H1 (cell line): ENCODE results near the gene LITAF. TPM values are rescaled to one million over a fixed set of nuclear protein-coding genes. Genes with fewer than 3 reads are reported as not detected.

Source experiments
- BACH1 ChIP-seq: IDR thresholded peaks from 2 replicates; pipeline ENCODE4 v1.6.1; 2012; ENCODE audit warnings: low read length, improper control_type of control experiment
- CBX5 ChIP-seq: fragments of 300-800, 300-1000 bp; sonication (generic); IDR thresholded peaks from 2 replicates; pipeline ENCODE4 v1.7.1; 2016; ENCODE audit warnings: antibody characterized with exemption, low read length, low read depth
- CHD2 ChIP-seq: IDR thresholded peaks from 2 replicates; pipeline ENCODE4 v1.6.1; 2012; ENCODE audit warnings: low read length, improper control_type of control experiment
- CTBP2 ChIP-seq: IDR thresholded peaks from 2 replicates; pipeline ENCODE4 v1.7.0; 2011; ENCODE audit warnings: borderline replicate concordance, mild to moderate bottlenecking, moderate library complexity, mixed read lengths, low read length; ENCODE audit not compliant: insufficient read depth, insufficient read length
- EZH2 ChIP-seq: fragments of 200-600 bp; sonication (generic); IDR thresholded peaks from 2 replicates; pipeline ENCODE4 v1.7.1; 2012; ENCODE audit warnings: low read depth, mild to moderate bottlenecking, moderate library complexity, low read length, inconsistent platforms; ENCODE audit not compliant: severe bottlenecking
- GABPA ChIP-seq: IDR thresholded peaks from 2 replicates; pipeline ENCODE4 v1.6.1; 2011; ENCODE audit warnings: mild to moderate bottlenecking, low read length, moderate library complexity, borderline replicate concordance; ENCODE audit not compliant: insufficient read depth
- GTF2F1 ChIP-seq: IDR thresholded peaks from 2 replicates; pipeline ENCODE4 v1.6.1; 2012; ENCODE audit warnings: low read depth, low read length, improper control_type of control experiment, borderline replicate concordance
- JUN ChIP-seq: IDR thresholded peaks from 2 replicates; pipeline ENCODE4 v1.6.1; 2011; ENCODE audit warnings: low read depth, mild to moderate bottlenecking, improper control_type of control experiment, low read length
- MAFK ChIP-seq: IDR thresholded peaks from 2 replicates; pipeline ENCODE4 v1.6.1; 2012; ENCODE audit warnings: low read depth, mild to moderate bottlenecking, improper control_type of control experiment, low read length
- NRF1 ChIP-seq: IDR thresholded peaks from 2 replicates; pipeline ENCODE4 v1.6.1; 2011; ENCODE audit warnings: mild to moderate bottlenecking, low read depth, low read length, improper control_type of control experiment
- PHF8 ChIP-seq: fragments of 200-600 bp; sonication (generic); conservative IDR thresholded peaks from 2 replicates; pipeline ENCODE4 v1.7.1; 2012; ENCODE audit warnings: low read depth, mild to moderate bottlenecking, inconsistent platforms, low read length, moderate library complexity
- POU5F1 ChIP-seq: IDR thresholded peaks from 2 replicates; pipeline ENCODE4 v1.6.1; 2011; ENCODE audit warnings: low read depth, mild to moderate bottlenecking, low read length, moderate library complexity
- RAD21 ChIP-seq, 2 experiments: IDR thresholded peaks in 1 of 2; conservative IDR thresholded peaks in 1 of 2; 2 replicates each; pipeline ENCODE4 v1.6.1; 2011; ENCODE audit warnings: low read depth in 2 of 2, low read length in 2 of 2, improper control_type of control experiment in 1 of 2, inconsistent platforms in 1 of 2, mild to moderate bottlenecking in 1 of 2, moderate library complexity in 1 of 2
- RNF2 ChIP-seq: fragments of 200-900, 300-1000 bp; sonication (generic); IDR thresholded peaks from 2 replicates; pipeline ENCODE4 v1.7.1; 2016; ENCODE audit warnings: borderline replicate concordance, low read depth, mild to moderate bottlenecking, antibody characterized with exemption, low read length; ENCODE audit not compliant: poor library complexity, severe bottlenecking; ENCODE audit errors: missing control alignments
- RXRA ChIP-seq: IDR thresholded peaks from 2 replicates; pipeline ENCODE4 v1.6.1; 2011; ENCODE audit warnings: low read depth, mild to moderate bottlenecking, low read length, moderate library complexity; ENCODE audit not compliant: insufficient read depth
- SAP30 ChIP-seq: fragments of 300-600 bp; sonication (generic); IDR thresholded peaks from 2 replicates; pipeline ENCODE4 v1.7.1; 2012; ENCODE audit warnings: low read length, moderate library complexity, mild to moderate bottlenecking, inconsistent platforms; ENCODE audit not compliant: insufficient read depth, insufficient replicate concordance
- SIN3A ChIP-seq, 2 experiments: IDR thresholded peaks in 1 of 2; conservative IDR thresholded peaks in 1 of 2; 2 replicates each; pipeline ENCODE4 v1.6.1; 2011 to 2012; ENCODE audit warnings: low read length in 2 of 2, improper control_type of control experiment in 1 of 2, low read depth in 1 of 2, mild to moderate bottlenecking in 1 of 2
- SIX5 ChIP-seq: IDR thresholded peaks from 2 replicates; pipeline ENCODE4 v1.6.1; 2011; ENCODE audit warnings: mild to moderate bottlenecking, low read depth, low read length
- TAF7 ChIP-seq: optimal IDR thresholded peaks from 2 replicates; pipeline ENCODE3; 2011; ENCODE audit warnings: low read depth, mild to moderate bottlenecking, inconsistent platforms, low read length, moderate library complexity, borderline replicate concordance
- polyA plus RNA-seq, 7 experiments: library from polyadenylated mRNA; depleted of rRNA in 3 of 7; stranded (reverse) in 5 of 7; unstranded in 2 of 7; fragments of >200 nt in 5 of 7; fragments of 200-250 nt in 2 of 7; gene quantifications; 1 replicate in 5 of 7; 2 replicates in 1 of 7; 4 replicates in 1 of 7; pipeline versions ENCODE4 v1.2.1 to v1.2.3, GENCODE V29; 2011 to 2013; ENCODE audit warnings: missing spikeins in 2 of 7, mixed read lengths in 2 of 7
- total RNA-seq: library from RNA; stranded (reverse); fragmentation: NEBNext Ultra II Directional; extraction: Animal tissue kit (Norgen Biotek cat#: 25700); gene quantifications from 2 replicates; pipeline ENCODE4 v1.2.1, GENCODE V29; 2021
- TF ChIP-seq, protein P1 (sequence below): IDR thresholded peaks from 2 replicates; pipeline ENCODE4 v1.6.1; 2011; ENCODE audit warnings: low read length, improper control_type of control experiment
- TF ChIP-seq, protein P2 (sequence below): IDR thresholded peaks from 2 replicates; pipeline ENCODE4 v1.6.1; 2012; ENCODE audit warnings: inconsistent platforms

The LITAF gene
- total and polyA plus RNA-seq, 2 of the 8 experiments (the other 6 are each of a cell fraction or from before 2014, with no cell fraction given), result 165 to 205 TPM

DNA sequence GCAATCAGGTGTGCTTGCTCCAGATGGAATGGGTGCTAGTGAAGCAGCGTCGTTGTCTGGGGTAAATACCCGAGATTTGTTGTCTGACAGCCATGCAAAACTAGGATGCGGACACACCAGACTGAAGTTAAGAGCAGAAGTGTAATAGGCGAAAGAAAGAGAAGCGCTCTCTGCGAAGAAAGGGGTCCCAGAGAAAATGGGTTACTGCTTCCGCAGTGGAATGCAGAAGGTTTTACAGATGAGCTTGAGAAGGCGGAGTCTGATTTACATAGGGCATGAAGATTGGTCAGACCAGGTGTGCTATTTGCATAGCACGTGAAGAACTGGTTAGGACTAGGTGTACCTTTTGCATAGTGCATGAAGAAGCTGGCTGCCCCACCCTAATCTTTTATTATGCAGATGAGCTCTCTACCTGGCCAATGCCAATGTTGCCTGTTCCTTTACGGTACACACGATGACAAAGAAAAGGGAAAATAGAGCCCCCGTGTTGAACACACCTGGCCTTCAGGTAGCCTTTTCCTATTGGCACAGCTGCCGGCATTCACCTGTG lies 49.5 kb upstream of the LITAF start (continued):
- TF ChIP-seq EZH2, result no peak
- TF ChIP-seq SIX5, result no peak
- TF ChIP-seq, protein P1, sequence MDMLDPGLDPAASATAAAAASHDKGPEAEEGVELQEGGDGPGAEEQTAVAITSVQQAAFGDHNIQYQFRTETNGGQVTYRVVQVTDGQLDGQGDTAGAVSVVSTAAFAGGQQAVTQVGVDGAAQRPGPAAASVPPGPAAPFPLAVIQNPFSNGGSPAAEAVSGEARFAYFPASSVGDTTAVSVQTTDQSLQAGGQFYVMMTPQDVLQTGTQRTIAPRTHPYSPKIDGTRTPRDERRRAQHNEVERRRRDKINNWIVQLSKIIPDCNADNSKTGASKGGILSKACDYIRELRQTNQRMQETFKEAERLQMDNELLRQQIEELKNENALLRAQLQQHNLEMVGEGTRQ, result peak; percentile 68
- TF ChIP-seq GTF2F1, result no peak; the same call in 1 of the 2 replicates
- no peak for TF ChIP-seq RXRA
- no peak for TF ChIP-seq JUN
- TF ChIP-seq SAP30, result no peak
- no peak for TF ChIP-seq CHD2
- TF ChIP-seq POU5F1, result 0 out of 2 replicates have a peak, but pooled peaks have one; percentile 44
- TF ChIP-seq SIN3A (conservative IDR thresholded peaks at IDR 0.05 in 1 of 2, IDR thresholded peaks at IDR 0.05 in 1 of 2; ENCODE audit: low read depth in 1 of 2, low read length in 2 of 2), result no peak
- TF ChIP-seq RNF2, result no peak
- TF ChIP-seq TAF7, result peak; percentile 66
- TF ChIP-seq RAD21 (IDR thresholded peaks at IDR 0.05 in 1 of 2, conservative IDR thresholded peaks at IDR 0.05 in 1 of 2; ENCODE audit: low read depth in 2 of 2, low read length in 2 of 2), result no peak; a peak in 1 of 4 replicates
- TF ChIP-seq PHF8, result 0 out of 2 replicates have a peak, but pooled peaks have one; percentile 21
- TF ChIP-seq CBX5, result no peak
- no peak for TF ChIP-seq CTBP2
- TF ChIP-seq GABPA, result no peak
- TF ChIP-seq, protein P2, sequence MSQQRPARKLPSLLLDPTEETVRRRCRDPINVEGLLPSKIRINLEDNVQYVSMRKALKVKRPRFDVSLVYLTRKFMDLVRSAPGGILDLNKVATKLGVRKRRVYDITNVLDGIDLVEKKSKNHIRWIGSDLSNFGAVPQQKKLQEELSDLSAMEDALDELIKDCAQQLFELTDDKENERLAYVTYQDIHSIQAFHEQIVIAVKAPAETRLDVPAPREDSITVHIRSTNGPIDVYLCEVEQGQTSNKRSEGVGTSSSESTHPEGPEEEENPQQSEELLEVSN, result no peak
- no peak for TF ChIP-seq BACH1
- TF ChIP-seq MAFK, result no peak
- TF ChIP-seq NRF1, result no peak
